GM10266 (cell line): Measurements from ENCODE around the gene HIBCH.

ENCODE experiments used
- DNase-seq: peaks from one replicate; pipeline ENCODE4 v3.0.0; 2012; ENCODE audit errors: extremely low spot score
- CTCF ChIP-seq: IDR thresholded peaks from 2 replicates; pipeline ENCODE4 v1.5.1; 2012; ENCODE audit warnings: mild to moderate bottlenecking, low read depth; ENCODE audit not compliant: control insufficient read depth, insufficient read depth; ENCODE audit errors: missing control alignments

Gene HIBCH

GRCh38 chr2:190185380-190185779, 134.2 kb downstream of the HIBCH start:
- DNase-seq: no peak
- no peak for TF ChIP-seq CTCF

GRCh38 chr2:190184460-190184859, 135.2 kb downstream of the HIBCH start:
- no peak for TF ChIP-seq CTCF

GRCh38 chr2:190183539-190183938, 136.1 kb downstream of the HIBCH start:
- DNase-seq: no peak

More at GRCh38 chr2:190184460-190184859, 135.2 kb downstream of the HIBCH start:
- DNase-seq: no peak

GRCh38 chr2:190182071-190182524, 137.5 kb downstream of the HIBCH start:
- no peak for DNase-seq
- no peak for TF ChIP-seq CTCF

More at GRCh38 chr2:190183539-190183938, 136.1 kb downstream of the HIBCH start:
- no peak for TF ChIP-seq CTCF

GRCh38 chr2:190181123-190181669, 138.4 kb downstream of the HIBCH start:
- no peak for DNase-seq
- TF ChIP-seq CTCF: no peak

- DNase-seq: peak; percentile 79
- TF ChIP-seq CTCF: peak; percentile 72
These were observed 139.1 kb downstream of the HIBCH start for GRCh38 chr2:190180313-190181122.

- no peak for TF ChIP-seq CTCF
- DNase-seq: peak; percentile 25
These were observed 139.8 kb downstream of the HIBCH start for GRCh38 chr2:190179754-190180312.
